HG03159 (cell line): Measurements from ENCODE around the gene TXNRD2.
"Not testable (repeated sequence)": the region's sequence is repeated elsewhere in the genome, so short reads cannot be mapped to it uniquely, and the experiment has no call there.

Source experiments
- ATAC-seq: cut with Tn5 transposase; IDR thresholded peaks from one replicate; pipeline ENCODE4 v1.9.1; 2021; ENCODE audit warnings: mild to moderate bottlenecking, moderate library complexity; ENCODE audit not compliant: unreplicated experiment

Gene TXNRD2

DNA sequence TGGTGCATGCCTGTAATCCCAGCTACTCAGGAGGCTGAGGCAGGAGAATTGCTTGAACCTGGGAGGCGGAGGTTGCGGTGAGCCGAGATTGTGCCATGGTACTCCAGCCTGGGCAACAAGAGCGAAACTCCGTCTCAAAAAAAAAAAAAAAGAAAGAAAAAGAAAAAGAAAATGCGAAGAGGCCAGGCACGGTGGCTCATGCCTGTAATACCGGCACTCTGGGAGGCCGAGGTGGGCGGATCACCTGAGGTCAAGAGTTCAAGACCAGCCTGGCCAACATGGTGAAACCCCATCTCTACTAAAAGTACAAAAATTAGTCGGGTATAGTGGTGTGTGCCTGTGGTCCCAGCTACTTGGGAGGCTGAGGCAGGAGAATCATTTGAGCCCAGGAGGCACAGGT is 15.6 kb downstream of the TXNRD2 start:
- ATAC-seq, result not testable (repeated sequence)

DNA sequence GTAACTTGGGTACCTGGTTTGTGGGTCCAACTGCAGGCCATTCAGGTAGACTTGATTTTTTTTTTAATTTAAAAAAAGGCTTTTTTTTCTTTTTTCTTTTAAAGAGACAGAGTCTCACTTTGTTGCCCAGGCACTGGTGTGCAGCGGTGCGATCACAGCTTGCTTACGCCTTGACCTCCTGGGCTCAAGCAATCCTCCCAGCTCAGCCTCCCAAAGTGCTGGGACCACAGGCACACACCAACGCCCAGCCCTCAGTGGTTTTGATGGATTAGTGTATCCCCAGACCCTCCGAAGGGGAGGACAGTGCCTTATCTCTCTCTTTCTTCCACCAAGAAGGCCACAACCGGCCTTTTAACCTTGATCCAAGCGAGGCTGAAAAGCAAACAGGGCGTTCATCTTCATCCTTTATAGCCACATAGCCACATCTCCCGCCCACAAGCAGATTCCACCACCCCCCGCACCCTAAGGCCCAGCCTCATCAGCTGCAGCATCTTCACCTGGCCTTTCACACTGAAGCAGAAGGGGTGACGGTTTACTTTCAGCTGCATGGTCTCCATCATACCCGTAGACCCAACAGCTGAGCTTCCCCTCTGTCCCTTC is 17.6 kb downstream of the TXNRD2 start:
- ATAC-seq, result no peak

DNA sequence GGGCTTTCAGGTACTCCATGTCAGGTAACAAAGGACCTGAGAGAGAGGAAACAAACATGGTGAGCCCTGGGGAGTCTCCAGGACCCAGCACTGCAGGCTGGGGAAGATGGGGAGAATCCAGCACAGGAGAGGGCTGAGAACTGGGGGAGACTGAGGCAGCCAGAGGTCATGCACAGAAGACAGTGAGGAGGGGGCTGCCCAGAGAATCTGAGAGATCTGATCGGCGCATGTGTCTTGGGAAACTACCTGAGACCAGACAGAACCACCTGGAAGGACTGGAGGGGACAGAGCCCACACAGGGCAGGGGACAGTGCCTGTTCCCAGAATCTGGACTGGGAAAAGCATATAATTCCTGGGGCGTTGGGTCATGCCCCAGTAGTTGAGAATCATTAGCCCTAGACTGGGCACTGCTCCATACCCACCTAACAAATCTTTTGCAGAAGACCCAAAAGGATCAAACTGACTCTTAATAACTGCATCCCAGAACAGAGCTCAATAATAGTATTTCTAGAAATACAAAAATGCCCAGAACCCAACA is 20.0 kb downstream of the TXNRD2 start:
- ATAC-seq, result no peak

DNA sequence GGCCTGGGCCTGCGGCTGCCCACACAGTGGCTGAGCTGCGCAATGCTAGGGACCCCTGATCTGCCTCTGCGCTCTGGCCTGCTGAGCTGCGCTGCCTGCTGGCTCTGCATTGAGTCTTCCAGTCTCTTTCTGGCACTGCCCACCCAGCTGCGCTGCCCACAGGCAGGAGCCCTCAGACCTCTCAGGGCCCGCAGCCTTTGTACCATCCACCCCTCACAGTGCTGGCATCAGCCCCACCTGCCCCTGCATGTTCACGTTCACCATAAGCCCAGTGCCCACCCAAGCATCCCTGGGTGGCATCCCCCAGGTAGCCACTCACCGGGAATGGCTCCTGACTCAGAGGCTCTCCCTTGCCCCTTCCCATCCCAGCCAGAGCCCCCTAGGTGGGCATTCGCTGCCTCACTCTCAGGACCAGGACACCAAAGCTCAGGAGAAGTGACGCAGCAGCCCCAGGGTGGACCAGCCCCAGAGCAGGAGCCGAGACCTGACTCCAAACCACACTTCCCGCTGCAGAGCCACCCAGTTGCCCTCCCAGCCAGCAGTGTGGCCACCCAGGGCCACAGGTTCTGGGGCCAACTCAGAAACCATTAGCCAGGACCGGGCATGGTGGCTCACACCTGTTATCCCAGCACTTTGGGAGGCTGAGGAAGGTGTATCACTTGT is 21.8 kb downstream of the TXNRD2 start:
- no peak for ATAC-seq

DNA sequence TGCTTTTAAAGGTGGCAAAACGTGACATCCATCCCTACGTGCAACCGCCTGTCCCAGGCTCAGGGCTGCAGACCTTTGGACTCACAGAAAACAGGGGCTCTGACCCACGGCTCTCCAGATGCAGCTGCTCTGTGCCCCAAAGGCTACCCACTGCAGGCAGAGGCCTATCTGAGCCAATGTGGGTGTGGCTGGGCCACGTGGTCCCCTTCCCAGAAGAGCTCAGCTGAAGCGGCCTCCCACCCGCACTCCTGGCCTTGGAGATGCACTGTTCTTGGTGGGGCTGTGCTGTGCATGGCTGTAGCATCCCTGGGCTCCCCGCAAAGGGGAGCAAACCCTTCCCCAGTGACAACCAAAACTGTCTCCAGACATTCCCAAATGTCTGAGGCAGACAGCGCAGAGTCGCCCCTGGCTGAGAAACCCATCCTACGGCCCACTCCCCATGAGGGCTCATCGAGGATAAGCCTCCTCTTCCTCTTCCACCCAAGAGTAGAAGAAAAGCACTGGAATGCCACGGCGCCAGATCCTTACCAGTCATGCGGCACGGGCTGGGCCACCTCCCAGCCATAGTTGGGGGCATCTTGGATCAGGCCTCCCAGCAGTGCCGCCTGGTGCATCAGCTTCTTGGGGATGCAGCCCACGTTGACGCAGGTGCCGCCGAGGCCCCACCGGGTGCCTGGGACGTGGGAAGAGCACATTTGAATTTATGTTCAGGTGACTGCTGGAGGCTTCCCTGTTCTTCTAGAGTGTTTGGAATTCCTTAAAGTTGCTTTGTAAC is 23.1 kb downstream of the TXNRD2 start:
- ATAC-seq, result no peak

DNA sequence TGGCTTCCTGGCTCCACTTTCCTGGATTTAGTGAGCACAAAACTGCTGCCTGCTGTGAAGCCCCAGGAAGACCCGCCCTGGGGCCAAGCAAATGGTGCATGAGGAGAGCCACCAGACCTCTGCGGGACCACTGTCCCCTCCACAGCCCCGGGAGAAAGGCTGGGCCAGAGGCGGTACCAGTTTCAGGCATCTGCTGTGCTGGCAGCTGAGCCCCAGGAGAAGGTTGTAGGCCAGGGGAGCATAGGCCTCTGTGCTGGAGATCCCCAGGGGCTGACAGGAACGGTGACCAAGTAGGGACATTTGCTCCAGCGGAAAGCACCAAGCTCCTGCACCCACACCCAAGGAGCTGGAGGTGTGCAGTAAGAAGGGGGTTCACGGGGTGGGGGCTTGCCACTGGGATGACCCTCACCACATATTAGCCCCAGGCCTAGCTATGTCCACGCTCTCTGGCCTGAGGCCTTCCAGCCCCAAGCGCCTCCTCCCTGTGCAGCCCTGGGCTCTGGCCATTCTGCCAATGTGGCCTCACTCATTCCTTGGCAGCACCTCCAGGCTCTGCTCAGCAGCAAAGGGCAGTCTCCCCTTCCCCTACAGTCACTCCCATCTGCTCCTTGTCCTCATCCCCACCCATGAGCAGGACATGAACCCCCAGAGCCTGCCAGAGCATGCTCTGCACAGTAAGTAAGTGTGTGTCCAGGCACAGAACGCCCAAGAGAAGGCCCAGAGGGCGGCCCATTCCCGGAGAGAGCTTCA is 24.1 kb downstream of the TXNRD2 start:
- ATAC-seq, result no peak

DNA sequence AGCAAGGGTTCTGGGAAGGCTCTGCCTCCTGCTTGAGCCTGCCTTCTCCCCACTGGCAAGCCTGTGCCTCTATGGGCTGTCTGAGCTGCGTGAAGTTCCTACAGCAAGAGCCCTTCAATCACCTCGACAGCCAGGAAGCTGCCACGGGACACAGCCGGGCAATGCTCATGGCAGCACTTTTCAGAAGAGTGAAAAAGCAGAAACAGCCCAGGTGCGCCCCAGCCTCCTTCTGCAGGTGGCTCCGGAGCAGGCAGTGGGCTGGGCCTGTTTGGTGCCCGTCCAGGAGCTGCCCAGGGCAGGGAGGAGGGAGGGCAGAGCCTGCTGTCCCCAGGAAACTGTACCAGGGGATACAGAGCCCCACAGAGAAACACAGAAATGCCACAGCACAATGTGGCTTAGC is 24.7 kb downstream of the TXNRD2 start:
- no peak for ATAC-seq

DNA sequence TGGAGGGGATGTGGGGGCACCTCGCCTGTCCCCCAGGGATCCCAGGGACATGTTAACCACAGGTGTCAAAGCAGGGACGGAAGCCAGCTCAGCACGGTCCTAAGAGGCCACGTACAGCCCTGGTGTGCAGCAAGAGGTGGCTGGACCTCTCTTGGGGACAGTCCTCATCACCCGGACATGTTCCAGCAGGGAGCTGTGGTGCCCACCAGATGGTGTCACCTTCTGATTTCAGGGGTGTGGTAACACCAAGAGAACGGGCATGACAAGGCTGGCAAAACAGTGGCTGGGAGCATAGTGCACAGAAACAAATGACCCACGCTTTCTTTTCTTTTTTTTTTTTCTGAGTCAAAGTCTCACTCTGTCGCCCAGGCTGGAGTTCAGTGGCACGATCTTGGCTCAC is 25.6 kb downstream of the TXNRD2 start:
- no peak for ATAC-seq

DNA sequence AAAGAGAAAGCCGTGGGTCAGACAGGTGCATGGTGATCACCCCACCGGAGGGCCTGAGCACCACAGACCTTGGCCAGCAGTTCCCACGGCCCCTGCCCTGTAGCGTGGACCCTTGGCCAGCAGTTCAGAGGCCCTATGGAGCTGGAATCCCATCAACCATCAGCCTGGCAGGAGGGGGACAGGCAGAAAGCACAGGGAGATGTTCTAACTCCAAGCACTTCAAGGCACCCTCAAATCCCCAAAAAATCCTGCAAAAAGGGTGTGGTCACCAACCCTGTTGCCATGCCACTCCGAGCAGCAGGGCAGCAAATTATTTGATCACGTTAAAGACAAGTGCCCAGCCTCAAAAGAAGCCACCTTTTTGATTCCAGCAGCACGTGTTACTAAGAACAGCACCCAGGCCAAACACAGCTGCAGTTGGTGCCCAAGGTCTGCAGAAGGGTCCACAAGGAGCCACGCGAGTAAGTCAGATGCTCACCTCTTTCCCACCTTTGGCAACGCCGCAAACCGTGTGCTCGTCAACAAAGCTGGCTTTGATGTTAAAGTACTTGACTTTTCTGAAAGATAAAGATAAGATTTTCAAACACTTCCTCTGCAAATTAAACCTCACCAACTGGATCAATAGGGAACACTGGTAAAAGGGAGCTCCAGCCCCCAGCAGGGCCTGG is 26.2 kb downstream of the TXNRD2 start:
- ATAC-seq, result no peak

DNA sequence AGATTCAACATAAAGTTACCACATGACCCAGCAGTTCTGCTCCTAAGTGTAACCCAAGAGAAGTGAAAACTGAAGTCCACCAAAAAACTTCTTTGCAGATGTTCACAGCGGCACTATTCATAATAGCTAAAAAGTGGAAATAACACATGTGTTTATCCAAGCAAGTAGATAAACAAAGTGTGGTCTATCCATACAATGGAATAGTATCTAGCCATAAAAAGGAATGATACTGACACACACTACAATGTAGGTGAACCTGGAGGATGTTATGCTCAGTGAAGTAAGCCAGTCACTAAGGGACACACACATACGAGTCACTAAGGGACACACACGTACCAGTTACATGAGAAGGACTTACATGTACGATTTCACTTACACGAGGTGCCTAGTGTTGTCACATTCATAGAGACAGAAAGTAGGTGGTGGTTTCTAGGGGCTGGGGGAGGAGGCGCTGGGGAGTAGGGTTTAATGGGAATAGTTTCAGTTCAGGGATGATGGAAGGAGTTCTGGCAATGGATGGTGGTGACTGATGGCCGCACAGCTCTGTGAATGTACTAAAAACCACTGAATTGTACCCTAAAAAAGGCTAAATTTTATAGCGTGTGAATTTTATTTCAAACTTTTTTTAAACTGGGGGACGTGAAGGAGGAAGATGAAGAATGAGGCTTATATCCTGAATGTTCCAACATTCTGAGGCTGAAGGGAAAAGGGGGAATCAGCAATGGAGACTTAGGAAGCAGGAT is 27.2 kb downstream of the TXNRD2 start:
- no peak for ATAC-seq

DNA sequence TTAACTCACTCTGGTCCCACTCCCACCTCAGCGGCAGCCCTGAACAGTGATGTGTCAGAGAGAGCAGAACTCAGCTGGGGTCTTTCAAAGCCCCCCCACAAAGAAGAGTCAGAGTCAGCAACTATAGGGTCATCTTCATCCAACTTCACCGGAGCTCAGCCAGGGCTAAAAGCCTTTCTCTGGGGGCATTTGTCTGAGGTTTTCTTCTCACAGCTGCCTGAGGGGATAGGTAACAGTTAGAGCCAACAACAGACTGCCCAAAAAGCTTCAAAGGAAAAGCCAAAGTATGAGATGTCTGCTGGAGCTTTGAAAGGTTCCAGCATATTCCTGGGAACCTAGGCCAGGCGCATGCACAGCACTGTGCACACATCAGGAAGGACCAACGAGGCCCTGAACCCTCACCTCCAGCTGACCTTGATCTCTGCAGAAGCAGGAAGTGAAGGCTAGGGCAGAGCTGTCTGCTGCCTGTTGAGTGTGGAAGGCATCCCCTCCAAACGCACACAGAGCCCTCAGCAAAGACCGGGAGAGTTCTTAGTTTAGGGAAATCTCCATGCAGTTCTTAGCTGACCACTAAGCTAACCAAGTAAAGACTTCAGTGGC is 28.2 kb downstream of the TXNRD2 start:
- no peak for ATAC-seq

DNA sequence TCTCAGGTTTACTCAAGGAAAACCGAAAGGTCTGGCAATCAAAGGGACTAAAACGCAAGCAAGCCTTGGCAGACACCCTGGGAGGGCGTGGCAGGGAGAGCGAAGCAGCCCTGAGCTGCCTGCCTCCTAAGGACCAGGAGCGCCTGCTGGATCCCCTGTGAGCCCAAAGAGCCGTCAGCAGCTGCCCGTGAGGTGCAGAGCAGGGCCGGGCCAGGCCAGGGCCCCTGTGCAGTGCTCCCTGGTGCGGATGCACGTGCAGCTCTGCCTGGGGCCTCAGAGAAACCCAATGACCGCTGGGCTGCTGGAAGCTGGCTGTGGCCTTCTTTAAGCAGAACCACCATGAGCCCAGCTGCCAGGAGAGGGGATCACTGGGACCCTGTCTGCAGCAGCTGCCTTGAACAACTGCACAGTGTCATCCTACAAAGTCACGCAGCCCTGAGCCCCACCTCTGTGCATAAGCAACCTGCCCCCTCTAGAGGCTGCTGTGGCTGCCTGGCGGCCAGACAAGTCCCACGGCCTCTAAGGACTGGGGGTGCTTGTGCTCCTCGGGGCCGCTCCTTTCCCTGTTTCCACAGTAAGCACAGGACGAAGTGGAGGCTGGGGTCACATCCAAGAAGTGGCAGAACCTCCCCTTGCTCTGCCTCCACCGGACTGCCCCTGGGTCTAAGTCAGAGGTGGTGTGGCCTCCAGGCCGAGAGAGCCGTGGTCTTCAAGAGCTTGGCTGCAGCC is 29.2 kb downstream of the TXNRD2 start:
- no peak for ATAC-seq

DNA sequence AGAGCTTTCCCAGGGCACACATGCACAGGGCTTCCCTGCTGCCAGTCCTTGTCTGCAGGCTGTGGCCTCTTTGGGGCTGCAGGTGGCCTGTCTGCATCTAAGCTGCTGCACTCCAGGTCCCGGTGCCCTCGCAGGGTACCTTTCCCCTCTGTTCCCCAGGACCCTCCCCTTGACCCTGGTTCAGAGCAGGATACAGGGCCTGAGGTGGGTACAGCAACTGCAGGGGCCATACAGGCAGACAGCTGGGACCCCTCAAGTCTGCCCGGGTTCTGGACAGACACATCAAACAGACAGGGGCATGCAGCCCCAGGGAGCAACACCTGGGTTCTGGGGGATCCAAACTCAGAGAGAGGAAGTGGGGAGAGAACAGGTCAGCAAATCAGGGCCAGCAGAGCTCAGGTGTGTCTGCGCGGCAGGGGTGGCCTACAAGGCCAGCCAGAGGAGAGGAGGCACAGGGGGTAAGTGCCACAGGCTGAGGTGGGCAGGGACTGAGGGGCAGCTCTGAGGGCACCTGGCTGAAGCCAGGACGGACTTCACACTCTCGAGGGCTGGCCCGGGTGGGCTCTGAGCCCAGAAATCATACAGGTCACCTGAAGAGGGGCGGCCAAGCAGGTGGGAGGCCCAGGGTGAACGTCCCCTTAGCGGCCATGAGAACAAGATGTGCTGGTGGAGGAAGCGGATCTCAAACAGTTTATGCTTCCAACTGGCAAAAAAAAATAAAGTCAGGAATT is 29.9 kb downstream of the TXNRD2 start:
- no peak for ATAC-seq

DNA sequence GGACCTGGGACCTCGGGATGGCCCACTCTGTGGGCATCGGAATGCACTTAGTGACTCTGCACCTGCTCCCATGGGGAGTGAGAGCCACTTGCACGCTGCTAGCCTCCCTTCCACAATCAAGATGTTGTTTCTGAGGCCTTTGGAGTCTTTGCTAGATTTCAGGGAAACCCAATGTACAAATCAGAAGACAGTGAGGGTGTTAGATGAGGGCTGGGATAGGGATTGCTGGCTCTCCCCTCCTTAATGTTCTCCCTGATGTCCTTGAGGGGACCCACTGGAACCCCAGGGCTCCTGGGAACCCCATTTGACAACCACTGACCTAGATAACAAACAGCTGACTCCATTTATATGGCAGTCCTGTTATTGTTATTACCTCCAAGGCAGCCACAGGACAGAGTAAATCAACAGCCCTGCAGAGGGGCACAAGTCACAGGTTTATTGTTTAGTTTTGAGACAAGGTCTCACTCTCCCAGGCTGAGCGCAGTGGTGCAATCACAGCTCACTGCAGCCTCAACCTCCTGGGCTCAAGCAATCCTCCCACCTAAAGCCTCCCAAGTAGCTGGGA is 31.4 kb downstream of the TXNRD2 start:
- no peak for ATAC-seq

DNA sequence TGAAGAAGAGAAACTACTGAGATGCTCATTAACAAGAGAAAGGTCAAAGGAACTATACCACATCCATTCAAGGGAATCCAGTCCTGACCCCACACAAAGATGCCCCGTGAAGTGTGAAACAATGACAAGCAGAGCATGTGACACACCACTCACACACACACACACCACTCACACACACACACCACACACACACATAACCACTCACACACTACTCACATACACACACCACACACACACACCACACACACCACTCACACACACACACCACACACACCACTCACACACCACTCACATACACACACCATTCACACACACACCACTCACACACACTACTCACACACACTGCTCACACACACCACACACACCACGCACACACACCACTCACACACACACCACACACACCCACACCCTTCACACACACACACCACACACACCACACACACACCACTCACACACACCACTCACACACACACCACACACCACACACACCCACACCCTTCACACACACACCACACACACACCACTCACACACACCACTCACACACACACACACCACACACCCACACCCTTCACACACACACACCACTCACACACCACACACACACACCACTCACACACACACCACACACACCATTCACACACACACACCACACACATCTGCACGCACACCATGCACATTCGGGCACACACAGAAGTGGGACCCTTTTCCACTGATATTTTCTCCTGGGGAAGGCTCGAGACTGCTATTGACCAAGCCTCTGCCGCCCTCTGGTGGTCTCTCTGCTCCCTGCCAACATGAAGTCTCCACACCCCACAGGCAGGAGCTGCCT is 32.1 kb downstream of the TXNRD2 start:
- no peak for ATAC-seq

DNA sequence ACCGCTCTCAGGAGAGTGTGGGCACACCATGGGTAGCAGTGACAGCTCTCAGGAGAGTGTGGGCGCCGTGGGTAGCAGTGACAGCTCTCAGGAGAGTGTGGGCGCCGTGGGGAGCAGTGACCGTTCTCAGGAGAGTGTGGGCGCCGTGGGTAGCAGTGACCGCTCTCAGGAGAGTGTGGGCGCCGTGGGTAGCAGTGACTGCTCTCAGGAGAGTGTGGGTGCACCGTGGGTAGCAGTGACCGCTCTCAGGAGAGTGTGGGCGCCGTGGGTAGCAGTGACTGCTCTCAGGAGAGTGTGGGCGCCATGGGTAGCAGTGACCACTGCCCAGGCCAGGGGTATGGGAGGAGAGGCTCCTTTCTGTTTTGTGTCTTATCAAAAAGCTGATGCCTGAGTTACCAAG is 33.7 kb downstream of the TXNRD2 start:
- not testable (repeated sequence) for ATAC-seq

DNA sequence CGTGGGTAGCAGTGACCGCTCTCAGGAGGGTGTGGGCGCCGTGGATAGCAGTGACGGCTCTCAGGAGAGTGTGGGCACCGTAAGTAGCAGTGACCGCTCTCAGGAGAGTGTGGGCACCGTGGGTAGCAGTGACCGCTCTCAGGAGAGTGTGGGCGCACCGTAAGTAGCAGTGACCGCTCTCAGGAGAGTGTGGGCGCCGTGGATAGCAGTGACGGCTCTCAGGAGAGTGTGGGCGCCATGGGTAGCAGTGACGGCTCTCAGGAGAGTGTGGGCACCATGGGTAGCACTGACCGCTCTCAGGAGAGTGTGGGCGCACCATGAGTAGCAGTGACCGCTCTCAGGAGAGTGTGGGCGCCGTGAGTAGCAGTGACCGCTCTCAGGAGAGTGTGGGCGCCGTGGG is 34.8 kb downstream of the TXNRD2 start:
- ATAC-seq, result not testable (repeated sequence)
